ENCODE data around the gene IHH.

DNA sequence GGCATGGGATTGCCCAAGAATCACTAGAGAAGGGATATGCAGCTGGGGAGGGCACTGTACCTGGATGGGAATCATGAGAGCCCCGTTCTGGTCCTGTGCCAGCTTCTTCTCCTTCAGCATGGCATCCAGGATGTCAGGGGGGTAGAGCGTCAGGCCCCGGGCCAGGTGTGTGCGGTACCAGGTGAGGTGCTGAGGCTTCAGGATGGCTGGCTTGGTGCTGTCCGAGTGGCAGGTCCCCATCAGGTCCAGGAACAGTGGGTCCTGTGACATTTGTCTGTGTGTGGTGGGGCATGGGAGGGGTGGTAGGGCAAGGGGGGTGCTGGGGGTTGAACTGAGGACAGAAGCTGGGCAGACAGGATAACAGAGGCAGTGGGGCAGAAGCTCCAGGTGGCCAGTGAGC, 32.6 kb downstream of the IHH start:
- TF ChIP-seq YY1 (IDR thresholded peaks at IDR 0.05; ENCODE audit: insufficient read depth, insufficient read length) (no peak), SUZ12 (IDR thresholded peaks at IDR 0.05; ENCODE audit: extremely low read depth, insufficient read depth, insufficient read length) (no peak)
